Stimulated activated CD4-positive, alpha-beta T cell treated with anti-CD3 and anti-CD28 coated beads, Interleukin-2, amount 100 ng/mL, for 24 hours (primary cell): ENCODE data around the gene ZNF605.
"Not testable (repeated sequence)": the region's sequence is repeated elsewhere in the genome, so short reads cannot be mapped to it uniquely, and the experiment has no call there.

Source experiments
- DNase-seq, 2 donors: peaks; one replicate each; pipeline ENCODE4 v3.0.0-alpha.2; 2020

Gene ZNF605

GRCh38 chr12:132956011-132956788 is at the start of gene ZNF605:
Gene ZNF605 (minus strand): TSS chr12:132956306. CDS start chr12:132945635, 10,671 bp downstream.
- peak; percentile 85 to 86 for DNase-seq

DNA sequence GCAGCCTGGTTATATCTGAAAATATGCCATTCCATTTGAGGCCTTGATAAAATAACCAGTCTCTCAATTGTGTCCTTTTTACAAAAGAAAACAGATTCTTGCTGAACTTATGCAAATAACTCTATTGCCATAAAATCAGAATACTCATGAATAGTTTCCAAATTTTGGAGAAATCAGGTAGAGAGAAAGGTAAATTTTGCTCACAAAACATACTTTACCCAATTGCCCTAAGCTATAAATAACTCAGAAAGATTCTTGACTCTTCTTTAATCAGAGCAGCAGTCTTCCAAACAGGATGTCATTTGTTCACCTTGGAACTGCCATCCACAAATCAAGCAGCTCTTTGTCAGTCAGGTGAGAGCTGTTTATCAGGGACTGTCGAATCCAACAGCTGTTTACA is 42.6 kb upstream of the ZNF605 start:
- DNase-seq: no peak

DNA sequence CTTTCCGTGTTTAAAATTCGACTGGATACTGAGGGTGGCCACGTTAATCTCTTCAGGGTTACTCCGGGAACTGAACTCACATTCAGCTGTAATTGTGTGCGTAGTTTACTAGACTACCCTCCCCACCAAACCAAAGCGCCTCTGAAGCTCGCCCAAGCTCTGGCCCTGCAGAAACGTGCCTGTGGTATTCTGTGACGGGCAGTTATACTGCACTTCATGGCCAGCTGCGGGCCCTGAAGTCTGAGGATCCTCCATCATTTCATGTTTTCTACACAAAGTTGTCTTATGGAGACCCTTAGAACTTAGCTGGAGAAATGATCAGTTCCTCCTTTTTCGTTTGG is 30.7 kb upstream of the ZNF605 start:
- no peak for DNase-seq

DNA sequence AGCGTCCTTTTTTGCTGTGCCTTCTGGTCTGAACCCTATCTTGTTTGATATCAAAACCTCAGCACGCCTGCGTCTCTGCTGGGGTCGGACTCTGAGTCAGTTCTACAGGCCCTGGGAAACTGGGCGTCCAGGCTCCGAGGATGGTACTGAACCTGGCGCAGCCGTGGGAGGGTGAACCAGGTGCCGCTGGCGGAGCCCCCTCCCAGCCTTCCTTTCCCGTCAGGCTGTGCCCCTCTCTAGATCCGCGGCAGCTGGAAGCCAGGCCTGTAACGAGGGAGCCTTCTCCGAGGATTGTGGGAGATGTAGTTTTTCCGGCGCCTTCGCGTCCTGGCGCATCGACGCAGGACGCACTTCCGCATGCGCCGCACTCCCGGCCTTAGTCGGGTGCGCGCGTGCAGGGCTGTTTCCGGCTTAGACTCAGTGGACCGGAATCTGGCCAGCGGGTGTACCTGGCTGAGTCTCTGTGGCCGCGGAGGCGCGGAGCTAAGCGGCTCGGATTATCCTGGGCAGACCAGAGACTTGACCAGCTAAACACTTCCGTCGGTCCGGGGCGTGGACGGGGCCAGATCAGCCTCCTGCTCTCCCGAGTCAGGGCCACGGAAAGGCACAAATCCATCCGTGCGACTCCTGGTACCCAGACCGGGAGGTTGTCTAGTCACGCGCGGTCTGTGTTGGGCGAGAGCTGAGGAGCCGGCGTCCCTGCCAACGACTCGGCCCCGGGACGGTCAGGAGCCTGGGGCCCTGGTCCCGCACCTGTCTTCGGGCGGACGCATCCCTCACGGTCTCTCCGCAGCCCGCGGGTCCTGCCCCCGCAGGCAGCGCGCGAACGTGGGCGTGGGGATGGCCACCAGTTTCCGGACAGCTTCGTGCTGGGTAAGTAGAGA is 30.1 kb upstream of the ZNF605 start, which contains the start of gene ZNF26:
Gene ZNF26 (plus strand): TSS at position 367 of the 884 bp plus-strand sequence. CDS start 474 bp downstream, at position 841.
- peak; percentile 85 to 87 for DNase-seq

GRCh38 chr12:132976870-132977269 is 20.8 kb upstream of the ZNF605 start:
- DNase-seq: peak; percentile 37 to 65

DNA sequence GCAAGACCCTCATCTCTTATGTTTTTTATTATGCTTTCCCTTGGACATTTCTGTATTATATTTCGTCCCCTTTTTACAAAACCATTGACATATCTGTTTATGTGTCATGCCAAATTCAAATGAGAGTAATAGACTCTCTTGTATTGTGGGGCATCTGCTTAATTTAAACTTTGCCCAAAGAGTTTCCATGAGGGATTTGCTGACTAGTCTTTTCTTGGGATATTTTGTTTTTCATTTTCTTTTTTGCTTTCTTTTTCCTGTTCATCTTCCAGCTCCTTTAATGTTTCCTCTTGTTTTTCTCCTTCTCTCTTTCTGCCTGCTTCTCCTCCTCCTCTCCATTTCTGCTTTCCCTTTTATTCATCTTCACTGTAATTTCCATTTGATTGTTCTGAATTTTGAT is 16.3 kb upstream of the ZNF605 start:
- no peak for DNase-seq

- DNase-seq: no peak
These were observed 11.6 kb upstream of the ZNF605 start for GRCh38 chr12:132967736-132968135.

- DNase-seq: no peak
These were observed 10.7 kb upstream of the ZNF605 start for GRCh38 chr12:132966676-132967415.

- DNase-seq: no peak
These were observed 9.7 kb upstream of the ZNF605 start for GRCh38 chr12:132965796-132966195.

GRCh38 chr12:132963947-132964346 is 7.8 kb upstream of the ZNF605 start:
- peak in 1 of 2 donors; percentile 31 for DNase-seq

- DNase-seq: not testable (repeated sequence)
These were observed 5.7 kb upstream of the ZNF605 start for GRCh38 chr12:132961790-132962189.

DNA sequence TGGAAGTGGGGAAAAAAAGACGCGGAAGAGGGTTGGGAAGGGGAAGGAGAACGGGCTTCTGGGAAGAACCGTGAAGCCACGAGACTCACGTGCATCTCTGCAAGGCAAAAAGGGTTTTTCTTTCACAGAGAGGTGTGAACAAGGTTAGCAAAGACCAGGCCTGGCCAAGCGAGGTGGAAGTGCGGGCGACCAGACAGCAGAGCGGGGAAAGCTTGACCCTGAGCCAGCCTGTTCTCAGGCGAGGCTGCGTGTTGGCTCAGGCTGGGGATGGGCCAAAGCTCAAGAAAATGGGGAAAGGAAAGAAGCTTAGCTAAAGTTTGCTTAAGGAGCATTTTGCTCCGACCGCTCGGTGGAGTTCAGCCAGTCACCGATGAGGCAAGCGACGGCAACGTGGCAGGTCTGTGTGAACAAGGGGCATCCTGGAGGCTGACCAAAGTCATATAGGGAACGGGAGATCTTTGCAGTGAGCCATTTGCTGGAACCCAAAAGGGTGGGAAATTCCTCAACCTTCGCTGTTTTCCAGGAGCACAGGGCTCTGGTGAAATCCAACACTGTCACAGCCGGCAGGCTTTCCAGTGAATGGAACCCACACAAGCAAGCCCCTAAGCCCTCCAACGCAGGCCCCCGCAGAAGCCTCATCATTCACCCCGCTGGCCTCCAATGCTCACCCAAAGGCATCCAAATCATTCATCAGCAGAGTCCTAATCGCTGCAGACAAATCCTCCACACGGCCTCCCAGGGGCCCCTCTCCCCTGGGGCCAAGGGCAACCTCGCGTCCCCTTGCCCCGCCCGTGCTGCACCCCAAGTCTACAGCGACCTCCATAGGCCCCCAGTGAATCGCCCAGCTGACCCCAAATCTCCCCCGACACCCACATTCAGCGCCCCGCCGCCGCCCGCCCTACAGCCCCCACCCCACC is 754 bp downstream of the ZNF605 start:
- DNase-seq: peak in 1 of 2 donors; percentile 8

DNA sequence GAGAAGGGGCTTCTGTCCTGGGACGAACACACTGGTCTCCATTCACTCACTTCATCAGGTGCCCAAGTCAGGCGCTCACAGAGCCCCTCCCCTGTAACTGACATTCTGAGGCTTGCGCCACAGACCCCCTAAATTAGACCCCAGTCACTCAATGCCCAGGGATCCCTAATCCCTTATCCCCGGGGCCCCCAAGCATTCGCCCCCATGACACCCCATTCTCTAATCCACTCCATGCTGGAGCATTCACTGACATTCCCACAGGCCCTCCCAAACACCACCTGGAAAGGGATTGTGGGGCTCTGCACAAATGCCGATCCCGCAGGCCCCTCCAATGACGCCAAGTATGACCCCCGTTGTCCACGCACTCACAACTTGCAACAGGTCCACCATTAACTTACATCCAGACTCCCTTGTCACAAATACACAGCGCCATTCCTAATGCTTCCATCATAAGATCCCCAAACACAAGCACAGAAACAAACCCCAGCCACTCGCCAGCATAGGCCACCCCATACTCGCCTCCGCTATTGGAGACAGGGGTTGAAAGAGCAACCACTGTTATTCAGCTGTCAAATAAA is 1.5 kb downstream of the ZNF605 start:
- no peak for DNase-seq

DNA sequence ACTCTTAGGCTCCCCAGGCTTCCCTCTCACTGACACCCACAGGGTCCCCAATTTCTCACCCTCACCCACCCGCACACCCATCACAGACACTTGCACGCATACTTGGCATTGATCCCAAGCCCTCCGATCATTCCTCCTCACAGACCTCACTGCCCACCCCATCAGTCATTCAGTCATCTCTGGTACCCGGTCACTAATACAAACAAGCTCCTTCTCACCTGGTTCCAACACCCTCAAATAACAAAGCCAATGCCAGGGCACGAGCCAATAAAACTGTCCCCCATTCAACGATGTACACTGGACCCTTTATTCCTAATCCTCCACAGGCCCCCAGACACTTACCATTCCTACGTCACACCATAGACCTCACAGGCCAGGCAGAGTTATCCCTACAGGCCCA is 2.3 kb downstream of the ZNF605 start:
- no peak for DNase-seq

GRCh38 chr12:132953163-132953425 is 3.0 kb downstream of the ZNF605 start:
- no peak for DNase-seq

DNA sequence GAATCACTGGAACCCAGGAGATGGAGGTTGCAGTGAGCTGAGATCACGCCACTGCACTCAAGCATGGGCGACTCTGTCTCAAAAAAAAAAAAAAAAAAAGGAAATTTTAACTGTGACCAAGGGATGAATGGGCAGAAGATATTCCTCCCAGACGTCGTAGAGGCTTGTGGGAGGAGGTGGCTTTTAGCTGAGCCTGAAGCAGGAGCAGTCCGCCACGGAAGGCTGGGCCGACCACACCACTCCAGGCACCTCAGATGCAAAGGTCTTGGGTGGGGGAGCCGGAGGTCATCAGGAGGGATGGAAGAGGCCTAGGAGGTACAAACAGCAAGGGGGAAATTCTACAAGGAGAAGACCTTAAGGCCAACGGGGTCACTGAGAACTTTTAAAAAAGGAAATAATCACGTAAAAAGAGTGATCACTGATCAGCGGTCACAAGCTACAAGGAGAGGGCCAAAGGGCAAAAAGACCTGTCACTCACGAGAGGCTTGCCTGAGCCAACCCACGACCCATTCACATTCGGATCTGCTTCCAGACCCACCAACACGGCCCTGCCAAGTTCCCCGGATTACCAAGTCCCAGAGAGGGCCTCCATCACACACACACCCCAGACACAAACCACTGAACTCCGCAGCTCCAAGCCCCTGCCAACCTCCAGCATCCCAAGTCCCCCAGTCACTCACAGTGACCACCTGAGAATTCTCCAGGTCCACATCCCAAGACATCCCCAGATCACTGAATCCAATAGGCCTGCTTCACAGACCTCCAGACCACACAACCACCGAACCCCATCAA is 3.5 kb downstream of the ZNF605 start:
- DNase-seq: no peak

DNA sequence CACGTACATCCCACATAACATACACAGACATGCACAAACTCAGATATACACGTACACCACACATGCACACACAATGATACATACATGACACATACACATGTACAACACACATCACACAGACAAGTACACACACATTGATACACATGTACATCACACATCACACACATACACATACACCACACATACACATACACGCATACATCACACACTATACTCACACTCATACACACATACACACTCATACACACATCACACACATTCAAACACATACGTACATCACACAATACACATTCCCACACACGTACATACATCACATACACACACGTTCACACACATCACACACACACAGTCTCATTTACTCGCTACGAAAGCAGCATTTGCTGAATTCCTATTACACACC is 4.5 kb downstream of the ZNF605 start:
- DNase-seq: no peak

DNA sequence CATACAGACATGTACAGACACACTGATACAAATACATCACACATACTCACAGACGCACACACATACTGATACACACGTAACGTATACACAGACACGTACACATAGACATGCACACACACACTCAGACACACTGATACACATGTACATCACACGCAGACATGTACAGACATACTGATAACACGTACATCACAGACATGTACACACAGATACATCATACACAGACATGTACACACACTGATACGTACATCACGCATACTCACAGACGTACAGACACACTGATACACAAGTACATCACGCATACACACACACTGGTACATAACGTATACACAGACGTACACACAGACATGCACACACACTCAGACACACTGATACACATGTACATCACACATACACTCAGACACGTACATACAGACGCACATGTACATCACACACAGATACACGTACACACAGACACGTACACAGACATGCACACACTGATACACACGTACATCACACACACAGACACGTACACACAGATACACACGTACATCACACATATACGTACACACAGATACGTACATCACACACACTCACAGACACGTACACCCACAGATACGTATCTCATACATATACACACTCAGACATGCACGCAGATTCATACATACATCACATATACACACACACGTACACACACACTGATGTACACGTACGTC is 5.1 kb downstream of the ZNF605 start:
- DNase-seq: no peak

GRCh38 chr12:132949936-132950837 is 5.9 kb downstream of the ZNF605 start:
- DNase-seq: no peak
